Activated CD4-positive, alpha-beta memory T cell treated with anti-CD3 and anti-CD28 coated beads for 36 hours (primary cell): ENCODE measurements around the gene GPATCH2. TPM values are rescaled to one million over a fixed set of nuclear protein-coding genes. Genes with fewer than 3 reads are reported as not detected.

Experiments used
- CTCF ChIA-PET: fragments of 350-600 bp; sonication (Branson Sonifier 250); formaldehyde crosslinking; loops from one replicate; lab custom pipeline; 2021; ENCODE audit warnings: antibody characterized with exemption, inconsistent platforms; lab: Charles Lee
- POLR2A ChIA-PET: fragments of 350-600 bp; sonication (Branson Sonifier 250); formaldehyde crosslinking; loops from one replicate; lab custom pipeline; 2021; ENCODE audit warnings: antibody characterized with exemption; lab: Charles Lee
- DNase-seq: peaks from one replicate; pipeline ENCODE4 v3.0.0-alpha.2; 2020
- H3K27ac Mint-ChIP-seq: one replicate; pipeline ENCODE4 v1.8.0; 2021; ENCODE audit warnings: mixed read lengths
- H3K27me3 Mint-ChIP-seq: one replicate; pipeline ENCODE4 v1.8.0; 2021; ENCODE audit warnings: mixed read lengths
- H3K36me3 Mint-ChIP-seq: one replicate; pipeline ENCODE4 v1.8.0; 2021; ENCODE audit warnings: mixed read lengths
- H3K4me1 Mint-ChIP-seq: one replicate; pipeline ENCODE4 v1.8.0; 2021; ENCODE audit warnings: low read depth, mixed read lengths
- H3K4me3 Mint-ChIP-seq: one replicate; pipeline ENCODE4 v1.8.0; 2021; ENCODE audit warnings: mild to moderate bottlenecking, mixed read lengths
- H3K9me3 Mint-ChIP-seq: one replicate; pipeline ENCODE4 v1.8.0; 2021; ENCODE audit warnings: mixed read lengths
- intact Hi-C: fragments of 100-400 bp; cut with micrococcal nuclease; formaldehyde crosslinking; loops from one replicate; pipeline ENCODE4 v1.15.1; 2023
- total RNA-seq, 2 experiments: library from RNA; stranded (reverse); gene quantifications; one replicate each; pipeline ENCODE4 v1.2.3, GENCODE V29; 2021

The GPATCH2 gene
- total RNA-seq: 1 to 10 TPM; 7.8 to 7.9 TPM

- CTCF ChIA-PET: interaction anchor here (0.6 to 1.6 kb wide), 4 partner anchors 9 to 89 kb away, joined by 3 to 9 read pairs (median 3); no protein-coding TSS in a partner anchor
- DNase-seq: peak; percentile 83
- H3K4me1 Mint-ChIP-seq: peaks cover 28% of the 10 kb centered on the region
- POLR2A ChIA-PET: interaction anchor here (0.6 to 1.4 kb wide), 7 partner anchors 9 to 654 kb away, joined by 3 to 8 read pairs (median 3); partner anchors contain the start of gene RRP15
- H3K9me3 Mint-ChIP-seq: no peaks in the 10 kb centered on the region
- peak within 1 kb of the TSS; percentile 88 for H3K4me3 Mint-ChIP-seq
- intact Hi-C loops: loop anchor here (1.0 to 5.0 kb wide), 3 partner anchors 11 to 1541 kb away; partner anchors contain the start of gene LYPLAL1
- peak within 1 kb of the TSS; percentile 96 for H3K27ac Mint-ChIP-seq
- no peaks in the 10 kb centered on the region for H3K36me3 Mint-ChIP-seq
- H3K27me3 Mint-ChIP-seq: peaks cover 2% of the 10 kb centered on the region
Measured at GRCh38 chr1:217630711-217631591, at the start of gene GPATCH2, which contains the start of gene SPATA17. Gene GPATCH2 (minus strand): TSS chr1:217631090. CDS start chr1:217630971, 119 bp downstream. Gene SPATA17 (plus strand): TSS chr1:217631344. CDS start chr1:217631379, 35 bp downstream.

GRCh38 chr1:217674028-217674729, 43.3 kb upstream of the GPATCH2 start:
- no peaks in the 10 kb centered on the region for H3K36me3 Mint-ChIP-seq
- H3K4me1 Mint-ChIP-seq: no peaks in the 10 kb centered on the region
- H3K9me3 Mint-ChIP-seq: no peaks in the 10 kb centered on the region
- no peak overlapping the region for H3K4me3 Mint-ChIP-seq
- DNase-seq: no peak
- no peak overlapping the region for H3K27ac Mint-ChIP-seq
- peaks cover 8% of the 10 kb centered on the region for H3K27me3 Mint-ChIP-seq
- ChIA-PET CTCF (no interaction called here), POLR2A (no interaction called here)
- intact Hi-C loops: no loop called here

GRCh38 chr1:217673387-217673786, 42.5 kb upstream of the GPATCH2 start:
- ChIA-PET POLR2A (no interaction called here), CTCF (interaction anchor here (0.6 kb wide), 1 partner anchor 1718 kb away, joined by 4 read pairs; no protein-coding TSS in a partner anchor)
- intact Hi-C loops: no loop called here
- Mint-ChIP-seq H3K4me1 (no peaks in the 10 kb centered on the region), H3K27ac (no peak overlapping the region), H3K27me3 (peaks cover 8% of the 10 kb centered on the region), H3K9me3 (no peaks in the 10 kb centered on the region), H3K4me3 (no peak overlapping the region), H3K36me3 (no peaks in the 10 kb centered on the region)
- no peak for DNase-seq

- H3K4me1 Mint-ChIP-seq: no peaks in the 10 kb centered on the region
- no peaks in the 10 kb centered on the region for H3K9me3 Mint-ChIP-seq
- ChIA-PET CTCF (no interaction called here), POLR2A (no interaction called here)
- no peak overlapping the region for H3K27ac Mint-ChIP-seq
- peaks cover 6% of the 10 kb centered on the region for H3K27me3 Mint-ChIP-seq
- no peak for DNase-seq
- H3K36me3 Mint-ChIP-seq: no peaks in the 10 kb centered on the region
- intact Hi-C loops: no loop called here
- H3K4me3 Mint-ChIP-seq: no peak overlapping the region
Measured at GRCh38 chr1:217668351-217668940, 37.6 kb upstream of the GPATCH2 start.

- peaks cover 2% of the 10 kb centered on the region for H3K4me1 Mint-ChIP-seq
- H3K9me3 Mint-ChIP-seq: no peaks in the 10 kb centered on the region
- intact Hi-C loops: no loop called here
- no peak for DNase-seq
- ChIA-PET CTCF (interaction anchor here (0.8 kb wide), 1 partner anchor 31 kb away, joined by 3 read pairs; the partner anchor contains the start of gene GPATCH2), POLR2A (interaction anchor here (0.7 kb wide), 1 partner anchor 31 kb away, joined by 3 read pairs; no protein-coding TSS in a partner anchor)
- no peaks in the 10 kb centered on the region for H3K36me3 Mint-ChIP-seq
- H3K27ac Mint-ChIP-seq: no peak overlapping the region
- peaks cover 2% of the 10 kb centered on the region for H3K27me3 Mint-ChIP-seq
- H3K4me3 Mint-ChIP-seq: no peak overlapping the region
Measured at GRCh38 chr1:217661407-217661806, 30.5 kb upstream of the GPATCH2 start.

- H3K27ac Mint-ChIP-seq: no peak overlapping the region
- DNase-seq: no peak
- H3K9me3 Mint-ChIP-seq: no peaks in the 10 kb centered on the region
- ChIA-PET CTCF (interaction anchor here (0.8 kb wide), 1 partner anchor 30 kb away, joined by 3 read pairs; the partner anchor contains the start of gene GPATCH2), POLR2A (interaction anchor here (0.7 kb wide), 1 partner anchor 30 kb away, joined by 3 read pairs; no protein-coding TSS in a partner anchor)
- H3K27me3 Mint-ChIP-seq: peaks cover 2% of the 10 kb centered on the region
- intact Hi-C loops: no loop called here
- no peak overlapping the region for H3K4me3 Mint-ChIP-seq
- no peaks in the 10 kb centered on the region for H3K36me3 Mint-ChIP-seq
- peaks cover 2% of the 10 kb centered on the region for H3K4me1 Mint-ChIP-seq
Measured at GRCh38 chr1:217660353-217661062, 29.6 kb upstream of the GPATCH2 start.

- no peak overlapping the region for H3K4me3 Mint-ChIP-seq
- H3K4me1 Mint-ChIP-seq: no peaks in the 10 kb centered on the region
- intact Hi-C loops: no loop called here
- H3K27ac Mint-ChIP-seq: no peak overlapping the region
- POLR2A ChIA-PET: no interaction called here
- no peaks in the 10 kb centered on the region for H3K27me3 Mint-ChIP-seq
- H3K36me3 Mint-ChIP-seq: no peaks in the 10 kb centered on the region
- H3K9me3 Mint-ChIP-seq: no peaks in the 10 kb centered on the region
- CTCF ChIA-PET: no interaction called here
- DNase-seq: no peak
Measured at GRCh38 chr1:217650674-217651073, 19.8 kb upstream of the GPATCH2 start.

- Mint-ChIP-seq H3K27me3 (peaks cover 5% of the 10 kb centered on the region), H3K4me3 (no peak overlapping the region), H3K27ac (no peak overlapping the region), H3K36me3 (no peaks in the 10 kb centered on the region), H3K4me1 (no peaks in the 10 kb centered on the region), H3K9me3 (no peaks in the 10 kb centered on the region)
- CTCF ChIA-PET: no interaction called here
- POLR2A ChIA-PET: no interaction called here
- intact Hi-C loops: no loop called here
- no peak for DNase-seq
Measured at GRCh38 chr1:217647791-217648190, 16.9 kb upstream of the GPATCH2 start.

- no peaks in the 10 kb centered on the region for H3K4me1 Mint-ChIP-seq
Measured at GRCh38 chr1:217642455-217642854, 11.6 kb upstream of the GPATCH2 start.

GRCh38 chr1:217627431-217627830, 3.5 kb downstream of the GPATCH2 start:
- intact Hi-C loops: loop anchor here (10.0 kb wide), 1 partner anchor 657 kb away; the partner anchor contains the start of gene RRP15
- no peak overlapping the region for H3K27ac Mint-ChIP-seq
- no peak for DNase-seq
- H3K36me3 Mint-ChIP-seq: peaks cover 1% of the 10 kb centered on the region
- ChIA-PET POLR2A (no interaction called here), CTCF (interaction anchor here (1.0 to 1.2 kb wide), 2 partner anchors 9 to 134 kb away, joined by 3 read pairs; no protein-coding TSS in a partner anchor)
- H3K4me1 Mint-ChIP-seq: peaks cover 34% of the 10 kb centered on the region
- H3K27me3 Mint-ChIP-seq: no peaks in the 10 kb centered on the region
- no peak overlapping the region for H3K4me3 Mint-ChIP-seq
- H3K9me3 Mint-ChIP-seq: no peaks in the 10 kb centered on the region

More at GRCh38 chr1:217642455-217642854, 11.6 kb upstream of the GPATCH2 start:
- peaks cover 15% of the 10 kb centered on the region for H3K27me3 Mint-ChIP-seq
- ChIA-PET CTCF (no interaction called here), POLR2A (no interaction called here)
- H3K36me3 Mint-ChIP-seq: no peaks in the 10 kb centered on the region
- H3K9me3 Mint-ChIP-seq: no peaks in the 10 kb centered on the region
- no peak overlapping the region for H3K4me3 Mint-ChIP-seq
- intact Hi-C loops: no loop called here
- H3K27ac Mint-ChIP-seq: no peak overlapping the region
- no peak for DNase-seq

GRCh38 chr1:217626321-217626720, 4.6 kb downstream of the GPATCH2 start:
- no peak for DNase-seq
- Mint-ChIP-seq H3K27me3 (no peaks in the 10 kb centered on the region), H3K9me3 (no peaks in the 10 kb centered on the region), H3K27ac (no peak overlapping the region), H3K36me3 (peaks cover 1% of the 10 kb centered on the region), H3K4me1 (peaks cover 37% of the 10 kb centered on the region), H3K4me3 (no peak overlapping the region)
- intact Hi-C loops: loop anchor here (10.0 kb wide), 1 partner anchor 658 kb away; the partner anchor contains the start of gene RRP15
- ChIA-PET CTCF (no interaction called here), POLR2A (interaction anchor here (0.6 kb wide), 1 partner anchor 110 kb away, joined by 3 read pairs; no protein-coding TSS in a partner anchor)
